OCI-LY3 (cell line): ENCODE measurements around the gene CRAT.

Experiments used
- CTCF ChIP-seq: fragments of 200-600, 300-600 bp; sonication (generic); IDR thresholded peaks from 2 replicates; pipeline ENCODE4 v1.5.1; 2014; ENCODE audit warnings: antibody characterized with exemption, low read length, low read depth
- EZH2phosphoT487 ChIP-seq: fragments of 200-600 bp; shearing (Covaris generic); IDR thresholded peaks from 2 replicates; pipeline ENCODE4 v1.6.1; 2018; ENCODE audit warnings: antibody characterized with exemption, mixed run types, low read depth

DNA sequence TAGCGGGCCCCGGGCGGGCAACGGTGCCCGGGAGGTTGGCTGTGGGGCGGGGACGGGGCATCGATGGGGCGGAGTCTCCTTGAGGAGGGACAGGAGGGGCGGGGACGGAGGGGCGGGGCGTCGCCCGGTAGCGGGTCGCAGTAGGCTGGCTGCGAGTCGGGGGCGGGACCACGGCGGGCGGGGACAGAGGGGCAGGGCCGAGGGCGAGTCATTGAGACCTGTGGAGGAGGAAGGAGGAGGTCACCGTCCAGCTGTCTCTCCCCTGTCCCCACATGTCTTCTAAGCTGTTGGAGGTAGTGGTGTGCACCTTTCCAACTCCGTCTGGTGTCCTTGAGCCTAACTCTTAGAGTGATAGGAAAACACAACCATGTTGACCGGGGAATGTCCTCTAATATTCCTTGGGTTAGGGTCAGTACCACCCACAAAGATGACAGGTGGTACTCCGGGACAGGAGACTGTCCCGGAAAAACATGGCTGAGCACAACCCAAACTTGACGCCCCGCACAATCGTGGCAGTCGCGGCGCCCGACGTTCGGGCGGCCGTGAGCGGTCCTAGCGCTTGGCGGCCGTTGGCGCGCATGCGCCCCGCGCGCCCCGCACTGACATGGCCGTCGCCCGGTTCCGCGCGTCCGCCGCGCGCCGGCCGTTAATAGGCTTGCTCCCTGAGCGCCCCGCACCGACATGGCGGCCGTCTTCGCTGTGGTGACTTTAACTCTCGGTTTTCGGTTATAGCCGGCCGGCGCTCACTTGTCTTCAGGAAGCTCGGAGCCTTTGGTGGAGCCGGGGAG is at the start of gene CRAT, which contains the start of gene PTPA:
- TF ChIP-seq CTCF (no peak), EZH2phosphoT487 (no peak)
